K562 (cell line): Measurements from ENCODE around the gene LAGE3. TPM values are rescaled to one million over a fixed set of nuclear protein-coding genes. Genes with fewer than 3 reads are reported as not detected.

Experiments used
- BCOR ChIP-seq: fragments of 450-650 bp; IDR thresholded peaks from 2 replicates; pipeline ENCODE4 v1.6.1; 2016
- GTF2B ChIP-seq: IDR thresholded peaks from 2 replicates; pipeline ENCODE4 v1.6.1; 2011; ENCODE audit not compliant: insufficient read length; ENCODE audit errors: extremely low read depth
- ZNF318 ChIP-seq, 2 experiments: fragments of 450-650 bp; IDR thresholded peaks; 2 replicates each; pipeline ENCODE4 v1.6.1; 2016; ENCODE audit warnings: mild to moderate bottlenecking in 2 of 2, borderline replicate concordance in 1 of 2, low read depth in 1 of 2, moderate library complexity in 1 of 2
- polyA plus RNA-seq, 8 experiments: library from polyadenylated mRNA; depleted of rRNA in 4 of 8; stranded (reverse) in 5 of 8; unstranded in 3 of 8; fragments of >200 nt; fragmentation: Nextera tagmentation in 2 of 8; fragmentation: Illumina TruSeq in 1 of 8; extraction: Ambion mirVana in 2 of 8; extraction: Trizol in 1 of 8; gene quantifications; 2 replicates each; pipeline versions ENCODE4 v1.2.1 to v1.2.3, GENCODE V29; 2011 to 2014; ENCODE audit warnings: inconsistent platforms in 1 of 8, missing spikeins in 1 of 8
- total RNA-seq, 7 experiments: library from RNA; depleted of rRNA in 6 of 7; stranded (reverse); fragments of >200 nt in 6 of 7; fragmentation: Illumina TruSeq in 2 of 7; extraction: Trizol in 2 of 7; gene quantifications; 2 replicates each; pipeline versions ENCODE4 v1.2.1 to v1.2.3, GENCODE V29; 2011 to 2021; ENCODE audit warnings: low replicate concordance in 1 of 7

LAGE3 gene
- total and polyA plus RNA-seq, 9 of the 15 experiments (the other 6 are each of a cell fraction or from before 2014, with no cell fraction given) = 28.2 to 125 (median 35.8) TPM

DNA sequence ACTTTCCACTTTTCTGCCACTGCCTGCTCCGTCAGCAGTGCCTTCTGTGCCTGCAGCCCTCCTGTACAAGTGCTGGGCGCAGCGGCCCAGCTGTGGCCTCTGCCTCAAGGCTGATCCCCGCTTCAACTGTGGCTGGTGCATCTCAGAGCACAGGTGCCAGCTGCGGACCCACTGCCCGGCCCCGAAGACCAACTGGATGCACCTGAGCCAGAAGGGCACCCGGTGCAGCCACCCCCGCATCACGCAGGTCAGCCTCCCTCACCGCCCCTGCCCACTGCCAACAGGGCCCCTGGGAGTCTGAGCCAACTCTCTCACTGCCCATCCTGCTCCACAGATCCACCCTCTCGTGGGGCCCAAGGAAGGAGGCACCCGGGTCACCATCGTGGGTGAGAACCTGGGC lies 13.5 kb downstream of the LAGE3 start (continued):
- no peak for TF ChIP-seq ZNF318 (IDR thresholded peaks at IDR 0.05; ENCODE audit: borderline replicate concordance in 1 of 2, low read depth in 1 of 2)
- TF ChIP-seq GTF2B = no peak
- TF ChIP-seq BCOR = no peak
- TF ChIP-seq, all 486 proteins: peak for 0
